ENCODE measurements around the gene SLC25A12.

The SLC25A12 gene

DNA sequence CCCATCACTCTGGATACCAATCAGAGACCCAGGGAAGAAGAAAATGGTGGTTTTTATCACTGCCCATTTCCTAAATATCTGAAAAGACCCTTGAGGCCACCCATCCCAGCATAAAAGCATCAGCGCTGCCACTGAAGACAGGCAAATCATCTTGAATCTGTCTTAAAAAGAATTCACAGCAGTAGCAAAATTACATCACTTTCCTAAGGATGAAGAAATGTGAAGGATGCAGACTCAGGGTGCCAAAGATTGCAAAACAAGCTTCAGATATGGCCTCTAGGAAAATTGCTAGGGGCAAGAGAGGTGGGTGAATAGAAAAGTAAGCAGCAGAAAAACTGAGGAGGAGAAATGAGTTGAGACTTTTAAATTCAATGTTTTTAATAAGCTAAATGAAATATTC is 70.0 kb downstream of the SLC25A12 start:
- peaks cover 32% of the 10 kb centered on the region for H3K36me3 ChIP-seq (ENCODE audit: low read depth)
- TF ChIP-seq, protein P1, sequence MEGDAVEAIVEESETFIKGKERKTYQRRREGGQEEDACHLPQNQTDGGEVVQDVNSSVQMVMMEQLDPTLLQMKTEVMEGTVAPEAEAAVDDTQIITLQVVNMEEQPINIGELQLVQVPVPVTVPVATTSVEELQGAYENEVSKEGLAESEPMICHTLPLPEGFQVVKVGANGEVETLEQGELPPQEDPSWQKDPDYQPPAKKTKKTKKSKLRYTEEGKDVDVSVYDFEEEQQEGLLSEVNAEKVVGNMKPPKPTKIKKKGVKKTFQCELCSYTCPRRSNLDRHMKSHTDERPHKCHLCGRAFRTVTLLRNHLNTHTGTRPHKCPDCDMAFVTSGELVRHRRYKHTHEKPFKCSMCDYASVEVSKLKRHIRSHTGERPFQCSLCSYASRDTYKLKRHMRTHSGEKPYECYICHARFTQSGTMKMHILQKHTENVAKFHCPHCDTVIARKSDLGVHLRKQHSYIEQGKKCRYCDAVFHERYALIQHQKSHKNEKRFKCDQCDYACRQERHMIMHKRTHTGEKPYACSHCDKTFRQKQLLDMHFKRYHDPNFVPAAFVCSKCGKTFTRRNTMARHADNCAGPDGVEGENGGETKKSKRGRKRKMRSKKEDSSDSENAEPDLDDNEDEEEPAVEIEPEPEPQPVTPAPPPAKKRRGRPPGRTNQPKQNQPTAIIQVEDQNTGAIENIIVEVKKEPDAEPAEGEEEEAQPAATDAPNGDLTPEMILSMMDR (IDR thresholded peaks at IDR 0.05; ENCODE audit: poor library complexity, severe bottlenecking), result no peak

DNA sequence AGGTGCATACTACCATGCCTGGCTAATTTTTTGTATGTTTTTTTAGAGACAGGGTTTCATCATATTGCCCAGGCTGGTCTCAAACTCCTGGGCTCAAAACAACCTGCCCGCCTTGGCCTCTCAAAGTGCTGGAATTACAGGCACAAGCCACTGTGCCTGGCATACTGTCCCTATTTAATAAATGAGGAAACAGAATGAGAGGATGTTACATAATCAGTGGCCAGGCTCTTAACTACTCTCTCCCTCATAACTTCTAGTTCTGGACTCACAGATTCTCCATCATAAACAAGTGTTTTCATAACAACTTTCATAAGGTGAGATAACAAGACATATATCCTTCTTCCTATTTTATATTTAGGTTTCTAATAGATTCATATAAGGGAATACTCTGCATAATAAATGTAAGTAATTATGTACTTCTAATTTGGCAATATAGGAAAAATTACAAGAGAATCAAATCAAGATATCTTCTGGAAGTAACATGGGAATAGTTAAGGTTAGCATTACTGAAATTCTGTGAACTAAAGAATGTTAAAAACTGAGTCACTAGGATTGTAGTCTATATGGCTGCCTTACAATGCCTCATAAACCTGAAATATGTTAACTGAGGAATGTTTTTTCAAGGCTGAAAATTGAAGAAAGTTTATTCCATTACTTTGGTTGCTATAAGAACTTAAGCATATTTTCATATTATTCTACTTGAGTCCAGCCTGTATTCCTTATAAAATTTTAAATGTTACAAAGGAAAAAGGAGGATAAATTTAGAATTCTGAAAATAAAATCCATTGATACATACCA is 71.3 kb downstream of the SLC25A12 start:
- TF ChIP-seq, protein P1 (IDR thresholded peaks at IDR 0.05; ENCODE audit: poor library complexity, severe bottlenecking), result no peak
- no peak for ATAC-seq (ENCODE audit: low read depth)
- H3K9me3 ChIP-seq (ENCODE audit: severe bottlenecking), result no peaks in the 10 kb centered on the region
- H3K36me3 ChIP-seq (ENCODE audit: low read depth), result peaks cover 32% of the 10 kb centered on the region
- no peak overlapping the region for H3K27ac ChIP-seq (ENCODE audit: poor library complexity, severe bottlenecking)
- DNase-seq (ENCODE audit: low spot score), result no peak
- H3K4me3 ChIP-seq (ENCODE audit: severe bottlenecking), result no peak overlapping the region
- H3K27me3 ChIP-seq (ENCODE audit: insufficient read depth, poor library complexity, severe bottlenecking), result no peaks in the 10 kb centered on the region
- no peaks in the 10 kb centered on the region for H3K4me1 ChIP-seq (ENCODE audit: insufficient read depth, poor library complexity, severe bottlenecking)

More for the DNA sequence above, 70.0 kb downstream of the SLC25A12 start:
- H3K4me1 ChIP-seq (ENCODE audit: insufficient read depth, poor library complexity, severe bottlenecking), result no peaks in the 10 kb centered on the region
- ATAC-seq (ENCODE audit: low read depth) (no peak), DNase-seq (ENCODE audit: low spot score) (no peak)
- no peaks in the 10 kb centered on the region for H3K9me3 ChIP-seq (ENCODE audit: severe bottlenecking)
- H3K27ac ChIP-seq (ENCODE audit: poor library complexity, severe bottlenecking), result no peak overlapping the region
- H3K27me3 ChIP-seq (ENCODE audit: insufficient read depth, poor library complexity, severe bottlenecking), result no peaks in the 10 kb centered on the region
- no peak overlapping the region for H3K4me3 ChIP-seq (ENCODE audit: severe bottlenecking)

DNA sequence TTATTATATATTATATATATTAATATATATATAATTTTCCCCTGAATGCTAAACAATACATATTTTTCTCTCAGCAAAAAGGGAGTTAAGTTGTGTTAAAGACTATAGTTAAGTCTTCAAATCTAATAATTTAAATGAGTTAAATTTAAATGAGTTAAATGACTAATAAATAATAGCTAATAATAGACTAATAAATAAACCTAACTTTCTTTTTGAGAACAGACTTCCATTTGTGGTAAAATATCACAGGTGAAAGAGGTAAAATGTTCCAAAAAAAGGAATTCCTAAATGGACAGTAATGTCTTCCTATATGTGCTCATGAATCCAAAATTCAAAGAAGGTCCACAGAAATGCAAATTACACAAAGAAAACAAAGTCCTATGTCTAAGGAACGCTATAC is 74.6 kb downstream of the SLC25A12 start:
- Histone ChIP-seq H3K27me3 (ENCODE audit: insufficient read depth, poor library complexity, severe bottlenecking) (no peaks in the 10 kb centered on the region), H3K27ac (ENCODE audit: poor library complexity, severe bottlenecking) (no peak overlapping the region), H3K9me3 (ENCODE audit: severe bottlenecking) (no peaks in the 10 kb centered on the region), H3K36me3 (ENCODE audit: low read depth) (peaks cover 17% of the 10 kb centered on the region; the same call in 1 of the 2 replicates), H3K4me3 (ENCODE audit: severe bottlenecking) (no peak overlapping the region), H3K4me1 (ENCODE audit: insufficient read depth, poor library complexity, severe bottlenecking) (no peaks in the 10 kb centered on the region)
- TF ChIP-seq, protein P1 (IDR thresholded peaks at IDR 0.05; ENCODE audit: poor library complexity, severe bottlenecking), result no peak
- ATAC-seq (ENCODE audit: low read depth) (no peak), DNase-seq (ENCODE audit: low spot score) (no peak)

DNA sequence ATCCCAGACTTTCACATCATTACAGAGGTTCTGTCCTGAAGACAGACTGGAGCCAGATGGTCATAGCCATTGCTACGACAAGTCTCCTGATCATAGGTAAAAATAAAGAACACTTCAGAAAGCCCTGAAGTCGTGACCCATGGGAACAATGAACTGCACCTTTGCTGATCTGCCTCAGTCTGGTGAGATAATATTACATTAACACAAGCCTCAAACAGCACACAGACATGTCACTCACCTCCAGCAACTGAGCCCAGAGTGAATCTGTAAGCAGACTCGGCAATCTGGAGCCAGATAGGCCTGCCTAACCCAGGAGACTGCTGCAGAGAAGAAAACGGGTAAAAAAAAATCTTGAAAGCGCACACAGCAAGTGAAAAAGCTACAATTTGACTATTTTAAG is 79.2 kb downstream of the SLC25A12 start:
- no peaks in the 10 kb centered on the region for H3K27me3 ChIP-seq (ENCODE audit: insufficient read depth, poor library complexity, severe bottlenecking)
- DNase-seq (ENCODE audit: low spot score), result no peak
- peaks cover 8% of the 10 kb centered on the region; the same call in 1 of the 2 replicates for H3K36me3 ChIP-seq (ENCODE audit: low read depth)
- no peaks in the 10 kb centered on the region for H3K4me1 ChIP-seq (ENCODE audit: insufficient read depth, poor library complexity, severe bottlenecking)
- H3K4me3 ChIP-seq (ENCODE audit: severe bottlenecking), result no peak overlapping the region
- TF ChIP-seq, protein P1 (IDR thresholded peaks at IDR 0.05; ENCODE audit: poor library complexity, severe bottlenecking), result no peak
- no peak overlapping the region for H3K27ac ChIP-seq (ENCODE audit: poor library complexity, severe bottlenecking)
- no peaks in the 10 kb centered on the region for H3K9me3 ChIP-seq (ENCODE audit: severe bottlenecking)
- ATAC-seq (ENCODE audit: low read depth), result no peak

DNA sequence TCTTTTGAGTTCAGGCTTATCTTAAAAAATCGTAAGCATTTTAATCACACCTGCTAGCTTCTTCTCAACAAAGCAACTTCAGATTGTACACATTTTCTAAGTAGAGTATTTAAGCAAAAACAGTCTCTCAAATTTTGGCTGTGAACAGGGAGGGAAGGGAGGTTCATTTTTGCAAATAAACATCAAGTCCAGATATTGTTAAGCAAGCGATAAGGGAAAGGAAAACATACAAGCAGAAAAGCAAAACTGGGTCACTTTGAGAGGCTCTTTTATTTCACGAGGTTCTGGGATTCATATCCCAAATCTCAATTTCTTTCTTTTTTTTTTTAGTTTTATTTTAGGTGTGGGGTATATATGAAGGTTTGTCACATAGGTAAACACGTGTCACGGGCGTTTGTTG is 79.9 kb downstream of the SLC25A12 start:
- Histone ChIP-seq H3K9me3 (ENCODE audit: severe bottlenecking) (no peaks in the 10 kb centered on the region), H3K4me1 (ENCODE audit: insufficient read depth, poor library complexity, severe bottlenecking) (no peaks in the 10 kb centered on the region), H3K36me3 (ENCODE audit: low read depth) (peaks cover 5% of the 10 kb centered on the region; the same call in 1 of the 2 replicates), H3K4me3 (ENCODE audit: severe bottlenecking) (no peak overlapping the region), H3K27ac (ENCODE audit: poor library complexity, severe bottlenecking) (no peak overlapping the region), H3K27me3 (ENCODE audit: insufficient read depth, poor library complexity, severe bottlenecking) (no peaks in the 10 kb centered on the region)
- TF ChIP-seq, protein P1 (IDR thresholded peaks at IDR 0.05; ENCODE audit: poor library complexity, severe bottlenecking), result no peak
- ATAC-seq (ENCODE audit: low read depth) (no peak), DNase-seq (ENCODE audit: low spot score) (no peak)
